Measurements from ENCODE around the gene STPG3.

STPG3 gene

GRCh38 chr9:137221095-137221505 is 30.0 kb upstream of the STPG3 start:
- H3K4me2 ChIP-seq, result no peak overlapping the region
- no peak for TF ChIP-seq CTCF (conservative IDR thresholded peaks at IDR 0.05; ENCODE audit: low read depth, low read length)
- no peak overlapping the region for H3K9ac ChIP-seq

GRCh38 chr9:137221506-137222111 is 29.5 kb upstream of the STPG3 start:
- Histone ChIP-seq H3K4me2 (no peak overlapping the region), H3K9ac (no peak overlapping the region)

More at GRCh38 chr9:137221095-137221505, 30.0 kb upstream of the STPG3 start:
- no peaks in the 10 kb centered on the region for H4K20me1 ChIP-seq (ENCODE audit: insufficient read depth)
- no peak overlapping the region for H3K27ac ChIP-seq
- H3K79me2 ChIP-seq (ENCODE audit: insufficient read depth, low read depth), result no peaks in the 10 kb centered on the region
- H2AFZ ChIP-seq (ENCODE audit: low read depth), result no peak overlapping the region
- no peaks in the 10 kb centered on the region for H3K36me3 ChIP-seq (ENCODE audit: insufficient read depth)
- H3K4me1 ChIP-seq (ENCODE audit: low read depth, poor library complexity, severe bottlenecking), result peaks cover 10% of the 10 kb centered on the region
- no peak overlapping the region for H3K4me3 ChIP-seq (IDR thresholded peaks at IDR 0.05; ENCODE audit: insufficient read depth, low read depth, low read length)
- H3K27me3 ChIP-seq (ENCODE audit: insufficient read depth, low read depth), result no peaks in the 10 kb centered on the region; the same call in 1 of the 2 replicates

GRCh38 chr9:137222190-137223077 is 28.7 kb upstream of the STPG3 start, which contains the start of gene RNF208:
RNF208 (minus strand) TSS chr9:137222240; CDS start chr9:137221212, 1,028 bp downstream.
- Histone ChIP-seq H3K27me3 (ENCODE audit: insufficient read depth, low read depth) (peaks cover 3% of the 10 kb centered on the region; the same call in 1 of the 2 replicates), H3K4me3 (IDR thresholded peaks at IDR 0.05; ENCODE audit: insufficient read depth, low read depth, low read length) (no peak within 1 kb of the TSS), H3K4me1 (ENCODE audit: low read depth, poor library complexity, severe bottlenecking) (peaks cover 10% of the 10 kb centered on the region), H3K36me3 (ENCODE audit: insufficient read depth) (no peaks in the 10 kb centered on the region), H3K27ac (no peak within 1 kb of the TSS), H2AFZ (ENCODE audit: low read depth) (peak within 1 kb of the TSS; percentile 69; the same call in 1 of the 2 replicates), H4K20me1 (ENCODE audit: insufficient read depth) (no peaks in the 10 kb centered on the region), H3K4me2 (peak within 1 kb of the TSS; percentile 88), H3K9ac (no peak within 1 kb of the TSS), H3K79me2 (ENCODE audit: insufficient read depth, low read depth) (no peaks in the 10 kb centered on the region)
- no peak for TF ChIP-seq CTCF (conservative IDR thresholded peaks at IDR 0.05; ENCODE audit: low read depth, low read length)

More at GRCh38 chr9:137221506-137222111, 29.5 kb upstream of the STPG3 start:
- TF ChIP-seq CTCF (conservative IDR thresholded peaks at IDR 0.05; ENCODE audit: low read depth, low read length), result no peak
- H3K79me2 ChIP-seq (ENCODE audit: insufficient read depth, low read depth), result no peaks in the 10 kb centered on the region
- H3K27ac ChIP-seq, result no peak overlapping the region
- no peak overlapping the region for H2AFZ ChIP-seq (ENCODE audit: low read depth)
- peaks cover 10% of the 10 kb centered on the region for H3K4me1 ChIP-seq (ENCODE audit: low read depth, poor library complexity, severe bottlenecking)
- H3K27me3 ChIP-seq (ENCODE audit: insufficient read depth, low read depth), result peaks cover 3% of the 10 kb centered on the region; the same call in 1 of the 2 replicates
- no peaks in the 10 kb centered on the region for H4K20me1 ChIP-seq (ENCODE audit: insufficient read depth)
- no peak overlapping the region for H3K4me3 ChIP-seq (IDR thresholded peaks at IDR 0.05; ENCODE audit: insufficient read depth, low read depth, low read length)
- H3K36me3 ChIP-seq (ENCODE audit: insufficient read depth), result no peaks in the 10 kb centered on the region

GRCh38 chr9:137223078-137223970 is 27.8 kb upstream of the STPG3 start:
- peak overlapping the region; percentile 88 for H3K4me2 ChIP-seq
- no peaks in the 10 kb centered on the region for H3K79me2 ChIP-seq (ENCODE audit: insufficient read depth, low read depth)
- H3K9ac ChIP-seq, result peak overlapping the region; percentile 48
- H3K36me3 ChIP-seq (ENCODE audit: insufficient read depth), result no peaks in the 10 kb centered on the region
- no peak for TF ChIP-seq CTCF (conservative IDR thresholded peaks at IDR 0.05; ENCODE audit: low read depth, low read length)
- H3K27ac ChIP-seq, result no peak overlapping the region
- no peak overlapping the region for H3K4me3 ChIP-seq (IDR thresholded peaks at IDR 0.05; ENCODE audit: insufficient read depth, low read depth, low read length)
- peak overlapping the region; percentile 73 for H2AFZ ChIP-seq (ENCODE audit: low read depth)
- H4K20me1 ChIP-seq (ENCODE audit: insufficient read depth), result no peaks in the 10 kb centered on the region
- peaks cover 10% of the 10 kb centered on the region for H3K4me1 ChIP-seq (ENCODE audit: low read depth, poor library complexity, severe bottlenecking)
- H3K27me3 ChIP-seq (ENCODE audit: insufficient read depth, low read depth), result peaks cover 3% of the 10 kb centered on the region; the same call in 1 of the 2 replicates
